ENCODE results near the gene PARP12.

- TF ChIP-seq POLR2AphosphoS5 (IDR thresholded peaks at IDR 0.05; ENCODE audit: low read depth, low read length) (no peak), REST (IDR thresholded peaks at IDR 0.05; ENCODE audit: insufficient read depth in 1 of 2, low read depth in 2 of 2, low read length in 2 of 2) (no peak), SIN3A (IDR thresholded peaks at IDR 0.05; ENCODE audit: borderline replicate concordance, insufficient read depth, low read length) (no peak), TAF1 (IDR thresholded peaks at IDR 0.05; ENCODE audit: borderline replicate concordance, insufficient read depth, low read length) (no peak), FOXP2 (optimal IDR thresholded peaks at IDR 0.05; ENCODE audit: borderline replicate concordance, extremely low read depth, extremely low read length, insufficient read depth) (no peak)
Observed at GRCh38 chr7:140050100-140050499, 12.7 kb downstream of the PARP12 start.

Data from PFSK-1 (cell line).